H1 (cell line): Measurements from ENCODE around the gene TNIK.

ENCODE experiments used
- ASH2L ChIP-seq: fragments of 200-600, 300-600 bp; sonication (generic); IDR thresholded peaks from one replicate; pipeline ENCODE4 v1.7.1; 2017; ENCODE audit warnings: low read length
- HDAC6 ChIP-seq: IDR thresholded peaks from one replicate; pipeline ENCODE4 v1.7.1; 2012; ENCODE audit warnings: low read depth, mild to moderate bottlenecking, inconsistent platforms, low read length, moderate library complexity
- POLR2AphosphoS5 ChIP-seq: IDR thresholded peaks from 2 replicates; pipeline ENCODE4 v1.6.1; 2011; ENCODE audit warnings: low read depth, low read length
- RAD21 ChIP-seq, 2 experiments: IDR thresholded peaks in 1 of 2; conservative IDR thresholded peaks in 1 of 2; 2 replicates each; pipeline ENCODE4 v1.6.1; 2011; ENCODE audit warnings: low read depth in 2 of 2, low read length in 2 of 2, improper control_type of control experiment in 1 of 2, inconsistent platforms in 1 of 2, mild to moderate bottlenecking in 1 of 2, moderate library complexity in 1 of 2
- TF ChIP-seq, protein P1 (sequence below), 3 experiments: IDR thresholded peaks; 1 replicate in 2 of 3; 2 replicates in 1 of 3; pipeline versions ENCODE4 v1.5.1 to v1.6.1; 2011; ENCODE audit warnings: low read length in 3 of 3, mild to moderate bottlenecking in 3 of 3, inconsistent platforms in 2 of 3, low read depth in 1 of 3, moderate library complexity in 1 of 3; ENCODE audit not compliant: insufficient read depth in 1 of 3; ENCODE audit errors: control extremely low read depth in 1 of 3

- TF ChIP-seq, protein P1, sequence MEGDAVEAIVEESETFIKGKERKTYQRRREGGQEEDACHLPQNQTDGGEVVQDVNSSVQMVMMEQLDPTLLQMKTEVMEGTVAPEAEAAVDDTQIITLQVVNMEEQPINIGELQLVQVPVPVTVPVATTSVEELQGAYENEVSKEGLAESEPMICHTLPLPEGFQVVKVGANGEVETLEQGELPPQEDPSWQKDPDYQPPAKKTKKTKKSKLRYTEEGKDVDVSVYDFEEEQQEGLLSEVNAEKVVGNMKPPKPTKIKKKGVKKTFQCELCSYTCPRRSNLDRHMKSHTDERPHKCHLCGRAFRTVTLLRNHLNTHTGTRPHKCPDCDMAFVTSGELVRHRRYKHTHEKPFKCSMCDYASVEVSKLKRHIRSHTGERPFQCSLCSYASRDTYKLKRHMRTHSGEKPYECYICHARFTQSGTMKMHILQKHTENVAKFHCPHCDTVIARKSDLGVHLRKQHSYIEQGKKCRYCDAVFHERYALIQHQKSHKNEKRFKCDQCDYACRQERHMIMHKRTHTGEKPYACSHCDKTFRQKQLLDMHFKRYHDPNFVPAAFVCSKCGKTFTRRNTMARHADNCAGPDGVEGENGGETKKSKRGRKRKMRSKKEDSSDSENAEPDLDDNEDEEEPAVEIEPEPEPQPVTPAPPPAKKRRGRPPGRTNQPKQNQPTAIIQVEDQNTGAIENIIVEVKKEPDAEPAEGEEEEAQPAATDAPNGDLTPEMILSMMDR (IDR thresholded peaks at IDR 0.05; ENCODE audit: control extremely low read depth in 1 of 3, insufficient read depth in 1 of 3, low read depth in 1 of 3, low read length in 3 of 3), result no peak
- TF ChIP-seq RAD21 (IDR thresholded peaks at IDR 0.05 in 1 of 2, conservative IDR thresholded peaks at IDR 0.05 in 1 of 2; ENCODE audit: low read depth in 2 of 2, low read length in 2 of 2), result no peak
- no peak for TF ChIP-seq ASH2L
- TF ChIP-seq HDAC6, result no peak
- no peak for TF ChIP-seq POLR2AphosphoS5
Observed at GRCh38 chr3:171317171-171317570, 143.0 kb downstream of the TNIK start.
